ENCODE measurements around the gene SHROOM3.

SHROOM3 gene

DNA sequence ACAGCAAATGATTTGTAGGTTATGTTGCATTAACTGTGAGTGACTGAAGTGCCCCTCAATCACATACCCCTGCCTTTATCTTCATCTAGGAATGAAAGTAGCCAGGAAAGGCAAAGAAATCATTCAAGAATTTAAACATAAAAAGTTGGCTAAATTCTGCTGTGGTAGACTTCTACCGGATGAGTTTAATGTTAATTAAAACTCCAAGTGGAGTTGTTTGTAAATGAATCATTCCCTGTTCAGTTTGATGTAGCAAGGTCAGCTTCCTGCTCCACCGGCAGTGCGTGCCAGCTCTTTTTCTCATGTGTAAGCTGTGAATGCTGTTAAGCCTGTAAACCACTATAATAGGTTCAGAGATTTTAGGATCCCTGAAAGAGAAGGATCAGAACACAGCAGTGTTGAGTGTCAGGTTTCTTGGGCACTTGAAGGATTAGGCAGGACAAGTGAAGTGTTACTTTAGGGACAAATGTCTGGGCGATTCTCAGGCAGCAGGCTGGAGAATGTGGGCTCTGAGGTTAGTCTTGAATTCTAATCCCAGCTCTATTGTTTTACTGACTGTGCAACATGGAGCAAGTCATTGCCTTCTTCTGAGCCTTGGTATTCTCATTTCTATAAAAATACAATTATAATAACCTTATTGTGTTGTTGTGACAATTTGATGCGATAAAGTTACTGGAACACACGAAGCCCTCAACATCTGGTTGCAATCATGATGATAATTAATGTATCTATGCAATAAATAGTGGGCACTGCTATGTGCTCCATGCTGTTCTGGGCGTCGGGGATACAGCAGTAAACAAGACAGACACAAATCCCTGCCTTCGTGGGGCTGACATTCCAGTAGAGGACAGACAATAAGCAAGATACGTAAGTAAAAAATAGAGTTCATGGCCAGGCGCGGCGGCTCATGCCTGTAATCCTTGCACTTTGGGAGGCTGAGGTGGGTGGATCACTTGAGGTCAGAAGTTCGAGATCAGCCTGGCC, 112.0 kb downstream of the SHROOM3 start:
- POLR2A ChIA-PET = interaction anchor here (0.8 kb wide), 1 partner anchor 142 kb away, joined by 3 read pairs; no protein-coding TSS in a partner anchor
- TF ChIP-seq FOXK2 (IDR thresholded peaks at IDR 0.05) (no peak), PKNOX1 (IDR thresholded peaks at IDR 0.05) (peak; percentile 29; the same call in 1 of the 2 replicates)
- CTCF ChIA-PET = interaction anchor here (0.6 kb wide), 1 partner anchor 551 kb away, joined by 3 read pairs; no protein-coding TSS in a partner anchor
- no peak for DNase-seq (ENCODE audit: extremely low spot score)

DNA sequence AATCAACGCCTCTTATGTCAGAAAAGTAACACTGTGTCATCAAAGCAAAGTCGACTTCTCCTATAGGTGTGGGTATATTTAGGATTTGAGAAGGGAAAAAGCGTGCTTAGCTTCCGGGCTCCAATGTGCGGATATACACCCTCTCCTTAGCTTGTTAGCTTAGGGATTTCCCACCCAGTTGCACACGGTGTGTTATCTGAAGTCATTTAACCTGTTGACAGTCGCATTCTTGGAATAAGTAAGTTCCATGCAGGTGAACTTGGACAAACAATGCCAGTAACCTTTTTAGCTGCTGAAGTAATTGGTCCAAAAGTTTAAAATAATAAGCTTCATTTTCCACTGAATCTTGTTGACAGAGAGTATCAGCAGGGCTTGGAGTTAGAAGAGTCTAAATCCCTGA, 113.7 kb downstream of the SHROOM3 start:
- POLR2A ChIA-PET = no interaction called here

DNA sequence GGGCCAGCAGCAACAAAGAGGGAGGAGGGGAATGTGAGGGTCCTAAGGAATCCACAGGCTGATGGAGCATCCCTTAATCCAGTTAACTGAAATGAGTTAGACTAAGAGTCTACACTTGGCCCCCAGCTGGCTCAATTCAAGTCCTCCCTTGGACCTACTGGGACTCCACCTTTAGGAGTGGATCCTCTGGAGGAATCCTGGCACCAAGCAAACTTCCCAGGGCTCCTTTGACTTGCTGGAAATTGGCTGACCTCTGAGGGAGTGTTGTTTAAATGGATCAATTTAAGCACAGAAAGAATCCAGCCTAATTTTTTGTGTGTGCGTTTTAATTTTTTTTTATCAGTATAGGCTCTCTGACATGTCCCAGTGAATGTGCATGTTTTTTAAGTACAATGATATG, 114.7 kb downstream of the SHROOM3 start:
- ChIA-PET CTCF (no interaction called here), POLR2A (no interaction called here)
- TF ChIP-seq SP1 (IDR thresholded peaks at IDR 0.05) (no peak), CTBP1 (IDR thresholded peaks at IDR 0.05; ENCODE audit: borderline replicate concordance) (no peak), FOXK2 (IDR thresholded peaks at IDR 0.05) (no peak), L3MBTL2 (conservative IDR thresholded peaks at IDR 0.05) (no peak), LEF1 (IDR thresholded peaks at IDR 0.05; ENCODE audit: borderline replicate concordance) (no peak), FOXA1 (IDR thresholded peaks at IDR 0.05) (no peak), ARNT (IDR thresholded peaks at IDR 0.05) (no peak), TARDBP (IDR thresholded peaks at IDR 0.05) (no peak)
- DNase-seq (ENCODE audit: extremely low spot score) = no peak

More for the DNA sequence above, 113.7 kb downstream of the SHROOM3 start:
- TF ChIP-seq L3MBTL2 (conservative IDR thresholded peaks at IDR 0.05) (no peak), ELF4 (IDR thresholded peaks at IDR 0.05) (no peak), FOXK2 (IDR thresholded peaks at IDR 0.05) (no peak), SUZ12 (IDR thresholded peaks at IDR 0.05) (no peak), FOXM1 (IDR thresholded peaks at IDR 0.05; ENCODE audit: borderline replicate concordance) (no peak), NFRKB (IDR thresholded peaks at IDR 0.05) (no peak), HDGF (IDR thresholded peaks at IDR 0.05; ENCODE audit: borderline replicate concordance) (no peak), BHLHE40 (IDR thresholded peaks at IDR 0.05; ENCODE audit: borderline replicate concordance) (no peak), SP1 (IDR thresholded peaks at IDR 0.05) (no peak), CTBP1 (IDR thresholded peaks at IDR 0.05; ENCODE audit: borderline replicate concordance) (no peak), FOXA1 (IDR thresholded peaks at IDR 0.05) (no peak), ZNF384 (IDR thresholded peaks at IDR 0.05) (no peak)
- no peak for DNase-seq (ENCODE audit: extremely low spot score)
- CTCF ChIA-PET = no interaction called here

DNA sequence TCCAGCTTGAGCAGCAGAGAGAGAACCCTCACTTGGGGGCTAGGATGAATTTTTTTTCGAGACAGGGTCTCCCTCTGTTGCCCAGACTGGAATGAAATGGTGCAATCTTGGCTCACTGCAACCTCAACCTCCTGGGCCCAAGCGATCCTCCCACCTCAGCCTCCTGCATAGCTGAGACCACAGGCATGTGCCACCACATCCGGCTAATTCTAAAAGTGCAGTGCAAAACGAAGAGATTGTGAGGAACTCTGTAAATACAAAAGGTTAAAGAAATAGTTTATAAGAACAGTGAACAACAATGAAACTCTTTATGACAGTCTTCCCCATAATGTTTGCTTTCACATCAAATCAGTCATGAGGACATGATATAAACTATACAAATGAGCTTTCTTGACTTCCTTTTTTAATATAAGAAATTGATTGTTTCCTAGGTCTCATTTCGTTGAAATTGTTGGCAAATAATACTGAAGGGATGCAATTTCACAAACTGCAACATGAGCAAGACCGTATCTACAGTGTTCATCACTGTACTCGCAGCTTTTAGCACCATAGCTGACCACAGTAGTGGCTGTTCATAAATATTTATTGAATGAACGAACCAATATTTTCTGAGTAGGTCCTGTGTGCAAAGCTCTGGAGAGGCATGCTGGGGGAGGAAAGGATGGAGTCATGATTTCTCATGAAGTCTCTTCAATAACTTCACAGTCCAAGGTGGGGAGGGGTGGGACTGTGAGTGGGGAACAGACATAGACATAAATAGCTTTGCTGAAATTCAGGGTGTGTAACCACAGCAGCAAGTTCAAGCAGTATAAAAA, 116.1 kb downstream of the SHROOM3 start:
- ChIA-PET CTCF (no interaction called here), POLR2A (no interaction called here)
- TF ChIP-seq HDGF (IDR thresholded peaks at IDR 0.05; ENCODE audit: borderline replicate concordance) = no peak
- no peak for TF ChIP-seq ARNT (IDR thresholded peaks at IDR 0.05)
- no peak for TF ChIP-seq SUZ12 (IDR thresholded peaks at IDR 0.05)
- no peak for DNase-seq (ENCODE audit: extremely low spot score)

DNA sequence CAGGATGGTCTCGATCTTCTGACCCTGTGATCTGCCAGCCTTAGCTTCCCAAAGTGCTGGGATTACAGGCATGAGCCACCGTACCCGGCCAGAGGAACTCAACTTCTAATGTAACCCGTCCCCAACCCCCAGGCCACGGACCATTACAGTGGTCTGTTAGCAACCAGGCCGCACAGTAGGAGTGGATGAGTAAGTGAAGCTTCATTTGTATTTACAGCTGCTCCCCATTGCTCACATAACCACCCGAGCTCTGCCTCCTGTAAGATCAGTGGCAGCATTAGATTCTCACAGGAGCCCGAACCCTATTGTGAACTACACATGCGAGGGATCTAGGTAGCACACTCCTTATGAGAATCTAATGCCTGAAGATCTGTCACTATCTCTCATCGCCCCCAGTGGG, 119.6 kb downstream of the SHROOM3 start:
- POLR2A ChIA-PET = no interaction called here
- TF ChIP-seq L3MBTL2 (conservative IDR thresholded peaks at IDR 0.05) (no peak), NFRKB (IDR thresholded peaks at IDR 0.05) (no peak), ARNT (IDR thresholded peaks at IDR 0.05) (no peak), LEF1 (IDR thresholded peaks at IDR 0.05; ENCODE audit: borderline replicate concordance) (no peak), CTBP1 (IDR thresholded peaks at IDR 0.05; ENCODE audit: borderline replicate concordance) (no peak), FOXA1 (IDR thresholded peaks at IDR 0.05) (no peak), FOXK2 (IDR thresholded peaks at IDR 0.05) (no peak), TARDBP (IDR thresholded peaks at IDR 0.05) (no peak), SUZ12 (IDR thresholded peaks at IDR 0.05) (no peak), BHLHE40 (IDR thresholded peaks at IDR 0.05; ENCODE audit: borderline replicate concordance) (no peak), ELF4 (IDR thresholded peaks at IDR 0.05) (no peak), ZNF384 (IDR thresholded peaks at IDR 0.05) (no peak), SP1 (IDR thresholded peaks at IDR 0.05) (no peak), FOXM1 (IDR thresholded peaks at IDR 0.05; ENCODE audit: borderline replicate concordance) (no peak)
- no peak for DNase-seq (ENCODE audit: extremely low spot score)
- CTCF ChIA-PET = no interaction called here

GRCh38 chr4:76556452-76556851, 121.4 kb downstream of the SHROOM3 start:
- ChIA-PET POLR2A (no interaction called here), CTCF (no interaction called here)
- no peak for TF ChIP-seq SP1 (IDR thresholded peaks at IDR 0.05)
- TF ChIP-seq PKNOX1 (IDR thresholded peaks at IDR 0.05) = no peak
- no peak for TF ChIP-seq FOXK2 (IDR thresholded peaks at IDR 0.05)
- no peak for TF ChIP-seq TARDBP (IDR thresholded peaks at IDR 0.05)
- no peak for TF ChIP-seq CTBP1 (IDR thresholded peaks at IDR 0.05; ENCODE audit: borderline replicate concordance)
- no peak for TF ChIP-seq SUZ12 (IDR thresholded peaks at IDR 0.05)
- no peak for TF ChIP-seq ZNF384 (IDR thresholded peaks at IDR 0.05)
- TF ChIP-seq ARNT (IDR thresholded peaks at IDR 0.05) = no peak
- no peak for TF ChIP-seq BHLHE40 (IDR thresholded peaks at IDR 0.05; ENCODE audit: borderline replicate concordance)
- no peak for TF ChIP-seq ELF4 (IDR thresholded peaks at IDR 0.05)
- TF ChIP-seq FOXA1 (IDR thresholded peaks at IDR 0.05) = no peak
- no peak for TF ChIP-seq NFRKB (IDR thresholded peaks at IDR 0.05)
- no peak for TF ChIP-seq HDGF (IDR thresholded peaks at IDR 0.05; ENCODE audit: borderline replicate concordance)
- no peak for TF ChIP-seq L3MBTL2 (conservative IDR thresholded peaks at IDR 0.05)
- no peak for TF ChIP-seq LEF1 (IDR thresholded peaks at IDR 0.05; ENCODE audit: borderline replicate concordance)
- TF ChIP-seq FOXM1 (IDR thresholded peaks at IDR 0.05; ENCODE audit: borderline replicate concordance) = no peak
- DNase-seq (ENCODE audit: extremely low spot score) = no peak
